Kidney epithelial cell (primary cell): ENCODE data around the gene ODF2. TPM values are rescaled to one million over a fixed set of nuclear protein-coding genes. Genes with fewer than 3 reads are reported as not detected.

Experiments used
- DNase-seq: peaks from one replicate; pipeline ENCODE4 v3.0.0-alpha.2; 2010; ENCODE audit warnings: low read depth
- H3K27me3 ChIP-seq: 2 replicates; pipeline ENCODE4 v1.6.0; 2011; ENCODE audit warnings: low read length; ENCODE audit not compliant: control insufficient read depth, insufficient read depth
- H3K36me3 ChIP-seq: 2 replicates; pipeline ENCODE4 v1.5.1; 2011; ENCODE audit warnings: low read length; ENCODE audit not compliant: control insufficient read depth, insufficient read depth
- H3K4me3 ChIP-seq: 2 replicates; pipeline ENCODE4 v1.5.1; 2011; ENCODE audit warnings: low read depth, mild to moderate bottlenecking, control low read depth, low read length
- CTCF ChIP-seq: IDR thresholded peaks from 2 replicates; pipeline ENCODE4 v1.5.1; 2011; ENCODE audit warnings: mild to moderate bottlenecking, moderate library complexity, low read length, control low read depth, inconsistent platforms; ENCODE audit not compliant: insufficient read depth, poor library complexity, severe bottlenecking
- total RNA-seq: library from RNA; depleted of rRNA; stranded (reverse); fragments of >200 nt; gene quantifications from 2 replicates; pipeline ENCODE4 v1.2.3, GENCODE V29; 2015

The ODF2 gene
- total RNA-seq, 1 donor from 2014 or later: 24.9 TPM

DNA sequence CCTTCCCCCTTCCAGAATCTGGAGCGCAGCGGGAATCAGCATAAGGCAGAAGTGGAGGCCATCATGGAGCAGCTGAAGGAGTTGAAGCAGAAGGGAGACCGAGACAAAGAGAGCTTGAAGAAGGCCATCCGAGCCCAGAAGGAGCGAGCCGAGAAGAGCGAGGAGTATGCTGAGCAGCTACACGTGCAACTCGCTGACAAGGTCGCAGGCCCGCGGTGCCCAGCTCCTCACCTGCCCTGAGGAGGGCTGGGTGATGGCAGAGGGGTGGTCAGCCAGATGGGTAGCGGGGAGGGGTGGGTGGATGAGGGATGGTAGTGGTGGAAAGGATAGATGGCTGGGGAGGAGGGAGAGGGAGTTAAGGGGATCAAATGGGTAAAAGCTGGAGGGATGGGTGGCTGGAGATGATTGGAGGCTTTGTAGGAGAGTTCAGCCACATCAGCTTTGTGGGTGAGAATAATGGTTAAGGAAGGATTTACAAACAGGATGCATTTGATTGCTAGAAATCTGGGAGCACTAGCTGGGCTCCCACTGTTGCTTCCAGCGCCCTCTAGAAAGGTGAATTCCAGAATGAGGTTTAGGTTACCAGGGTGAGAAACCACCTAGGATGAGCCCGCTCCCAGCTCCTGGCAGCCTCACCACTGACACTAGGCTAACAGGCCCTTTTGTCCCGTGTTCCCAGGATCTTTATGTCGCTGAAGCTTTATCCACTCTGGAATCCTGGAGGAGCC lies 29.0 kb downstream of the ODF2 start:
- no peak for DNase-seq
- no peak overlapping the region for H3K4me3 ChIP-seq
- TF ChIP-seq CTCF: no peak
- H3K36me3 ChIP-seq: no peaks in the 10 kb centered on the region
- no peaks in the 10 kb centered on the region for H3K27me3 ChIP-seq

DNA sequence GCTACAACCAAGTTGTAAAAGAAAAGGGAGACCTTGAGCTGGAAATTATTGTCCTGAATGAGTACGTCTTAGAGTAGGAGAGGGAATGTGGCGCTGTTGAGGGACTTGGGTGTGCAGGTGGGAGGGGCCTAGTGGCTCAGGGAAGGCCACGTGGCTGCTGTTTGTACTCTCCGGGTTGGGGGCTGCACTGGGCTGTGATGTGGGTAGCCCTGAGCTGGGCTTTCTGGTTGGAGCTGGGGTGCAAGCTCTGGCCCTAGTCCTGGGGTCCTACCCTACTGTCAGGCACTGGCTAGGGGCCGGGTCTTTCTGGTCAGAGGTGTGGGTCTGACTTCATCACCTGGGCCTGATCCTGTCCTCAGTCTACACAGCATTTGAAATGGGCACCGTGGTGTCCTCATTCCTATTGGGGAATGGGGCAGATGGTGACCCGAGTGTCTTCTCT lies 29.6 kb downstream of the ODF2 start:
- H3K4me3 ChIP-seq: no peak overlapping the region
- H3K36me3 ChIP-seq: no peaks in the 10 kb centered on the region
- H3K27me3 ChIP-seq: no peaks in the 10 kb centered on the region
- DNase-seq: no peak
- no peak for TF ChIP-seq CTCF

- Histone ChIP-seq H3K36me3 (no peaks in the 10 kb centered on the region), H3K27me3 (no peaks in the 10 kb centered on the region), H3K4me3 (no peak overlapping the region)
- no peak for TF ChIP-seq CTCF
- DNase-seq: no peak
These were observed 30.4 kb downstream of the ODF2 start for GRCh38 chr9:128486201-128486600.

GRCh38 chr9:128493424-128493823 lies 37.6 kb downstream of the ODF2 start:
- Histone ChIP-seq H3K36me3 (peaks cover 7% of the 10 kb centered on the region), H3K4me3 (no peak overlapping the region), H3K27me3 (no peaks in the 10 kb centered on the region)
- TF ChIP-seq CTCF: no peak
- DNase-seq: no peak

DNA sequence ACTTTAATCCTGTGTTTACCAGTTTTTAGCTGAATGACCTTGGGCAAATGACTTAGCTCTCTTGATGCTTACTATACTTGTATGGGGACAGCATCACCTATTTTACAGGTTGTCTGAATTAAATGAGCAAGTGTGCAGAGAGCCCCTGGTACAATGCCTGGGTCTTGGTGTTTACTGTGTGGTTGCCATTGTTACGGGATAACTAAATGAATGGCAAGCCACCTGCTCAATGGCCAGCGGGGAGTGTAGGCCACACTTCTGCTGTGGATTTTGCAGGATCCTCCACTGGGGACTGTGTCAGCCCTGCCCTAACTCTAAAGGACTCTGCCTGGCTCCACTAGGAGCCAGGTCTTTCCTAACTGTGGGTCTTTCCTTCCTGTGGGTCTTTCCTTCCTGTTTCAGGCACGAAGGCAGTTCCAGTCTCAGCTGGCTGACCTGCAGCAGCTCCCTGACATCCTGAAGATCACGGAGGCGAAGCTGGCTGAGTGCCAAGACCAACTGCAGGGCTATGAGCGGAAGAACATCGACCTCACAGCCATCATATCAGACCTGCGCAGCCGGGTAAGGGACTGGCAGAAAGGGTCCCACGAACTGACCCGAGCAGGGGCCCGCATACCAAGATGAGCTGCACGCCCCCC lies 38.4 kb downstream of the ODF2 start:
- Histone ChIP-seq H3K36me3 (peaks cover 7% of the 10 kb centered on the region), H3K4me3 (no peak overlapping the region), H3K27me3 (no peaks in the 10 kb centered on the region)
- DNase-seq: no peak
- TF ChIP-seq CTCF: no peak
